ENCODE data around the gene ECSCR.
A peak's percentile ranks its signal among the peaks of the same experiment; 100 is the strongest.

Gene ECSCR

DNA sequence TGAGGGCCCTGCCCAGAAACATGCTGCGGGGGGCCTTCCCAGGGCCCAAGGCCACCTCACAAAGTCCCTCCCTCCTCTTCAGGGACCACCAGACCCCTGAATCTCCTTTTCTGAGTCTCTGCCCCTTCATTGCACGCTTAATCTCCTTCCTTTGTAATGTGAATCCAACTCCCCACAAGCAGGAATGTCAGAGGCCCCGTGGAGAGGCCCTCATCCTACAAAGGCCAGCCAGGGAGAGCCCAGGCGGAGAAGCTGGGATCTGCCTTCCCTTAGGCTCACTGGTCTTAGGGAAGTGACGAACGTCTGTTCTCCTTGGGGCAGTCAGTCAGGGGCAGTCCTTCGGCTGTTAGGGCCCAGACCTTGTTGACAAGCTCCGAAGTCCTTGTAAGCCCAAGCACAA is 10.6 kb upstream of the ECSCR start:
- 35 to 45% methylated on average over 6 to 8 of the region's 8 CpGs for WGBS, 2 experiments (ENCODE audit: insufficient coverage in 2 of 2)
- H3K36me3 ChIP-seq (ENCODE audit: control insufficient read depth, insufficient read depth, low read length) = no peaks in the 10 kb centered on the region
- H3K27ac ChIP-seq (ENCODE audit: low read depth, low read length, severe bottlenecking) = peak overlapping the region; percentile 64
- H3K9me3 ChIP-seq (ENCODE audit: control insufficient read depth, low read length) = no peaks in the 10 kb centered on the region
- no peak overlapping the region for H3K4me3 ChIP-seq (ENCODE audit: extremely low read depth, insufficient read depth, low read length, poor library complexity, severe bottlenecking)
- H3K4me1 ChIP-seq (ENCODE audit: control insufficient read depth, insufficient read depth, low read length, poor library complexity, severe bottlenecking) = peaks cover 8% of the 10 kb centered on the region

GRCh38 chr5:139472386-139473030 is 10.0 kb upstream of the ECSCR start:
- Histone ChIP-seq H3K9me3 (ENCODE audit: control insufficient read depth, low read length) (no peaks in the 10 kb centered on the region), H3K36me3 (ENCODE audit: control insufficient read depth, insufficient read depth, low read length) (no peaks in the 10 kb centered on the region), H3K4me3 (ENCODE audit: extremely low read depth, insufficient read depth, low read length, poor library complexity, severe bottlenecking) (no peak overlapping the region), H3K27ac (ENCODE audit: low read depth, low read length, severe bottlenecking) (no peak overlapping the region), H3K4me1 (ENCODE audit: control insufficient read depth, insufficient read depth, low read length, poor library complexity, severe bottlenecking) (peaks cover 8% of the 10 kb centered on the region)
- 72 to 80% methylated on average over 10 to 11 of the region's 15 CpGs for WGBS, 2 experiments (ENCODE audit: insufficient coverage in 2 of 2)

DNA sequence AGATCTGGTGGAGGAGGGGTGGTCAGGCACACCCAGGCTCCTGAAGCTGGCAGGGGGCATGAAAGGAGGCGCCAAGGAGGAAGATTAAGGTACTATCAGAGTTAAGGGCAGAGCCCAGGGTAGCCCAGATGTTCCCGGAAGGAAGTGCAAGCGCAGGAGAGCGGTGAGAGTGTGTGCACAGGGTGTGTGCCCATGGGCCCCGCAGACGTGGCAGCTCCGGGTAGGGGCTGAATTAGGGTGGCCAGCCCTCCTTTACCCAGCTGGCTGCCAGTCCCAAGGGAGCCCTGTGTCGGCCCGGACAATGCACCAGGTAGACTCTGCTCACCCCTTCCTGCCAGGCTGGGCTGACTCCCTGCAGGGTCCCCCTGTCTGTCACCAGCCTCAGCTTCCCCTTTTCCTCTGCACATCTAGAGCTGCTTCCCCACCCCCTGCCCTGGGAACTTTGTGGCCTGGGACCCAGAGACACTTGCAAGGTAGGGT is 8.3 kb upstream of the ECSCR start, which contains the start of gene SMIM33:
Gene SMIM33, plus strand, starts transcription at position 184 of the 480 bp plus-strand sequence. Its CDS starts 118 bp downstream, at position 302.
- H3K9me3 ChIP-seq (ENCODE audit: control insufficient read depth, low read length) = no peaks in the 10 kb centered on the region
- no peak within 1 kb of the TSS for H3K4me3 ChIP-seq (ENCODE audit: extremely low read depth, insufficient read depth, low read length, poor library complexity, severe bottlenecking)
- WGBS, 2 experiments (ENCODE audit: insufficient coverage in 2 of 2) = 87 to 93% methylated on average over 9 of the region's 9 CpGs
- no peak within 1 kb of the TSS for H3K27ac ChIP-seq (ENCODE audit: low read depth, low read length, severe bottlenecking)
- no peaks in the 10 kb centered on the region for H3K36me3 ChIP-seq (ENCODE audit: control insufficient read depth, insufficient read depth, low read length)
- H3K4me1 ChIP-seq (ENCODE audit: control insufficient read depth, insufficient read depth, low read length, poor library complexity, severe bottlenecking) = peaks cover 8% of the 10 kb centered on the region

GRCh38 chr5:139468421-139468931 is 5.9 kb upstream of the ECSCR start:
- Histone ChIP-seq H3K9me3 (ENCODE audit: control insufficient read depth, low read length) (no peaks in the 10 kb centered on the region), H3K36me3 (ENCODE audit: control insufficient read depth, insufficient read depth, low read length) (no peaks in the 10 kb centered on the region), H3K4me3 (ENCODE audit: extremely low read depth, insufficient read depth, low read length, poor library complexity, severe bottlenecking) (no peak overlapping the region), H3K4me1 (ENCODE audit: control insufficient read depth, insufficient read depth, low read length, poor library complexity, severe bottlenecking) (peaks cover 5% of the 10 kb centered on the region), H3K27ac (ENCODE audit: low read depth, low read length, severe bottlenecking) (no peak overlapping the region)
- WGBS, 2 experiments (ENCODE audit: insufficient coverage in 2 of 2) = 88 to 92% methylated on average over 3 to 5 of the region's 8 CpGs

GRCh38 chr5:139461698-139462097 is 845 bp downstream of the ECSCR start:
- no peaks in the 10 kb centered on the region for H3K9me3 ChIP-seq (ENCODE audit: control insufficient read depth, low read length)
- WGBS, 2 experiments (ENCODE audit: insufficient coverage in 2 of 2) = 66 to 79% methylated on average over 2 to 3 of the region's 5 CpGs
- H3K4me1 ChIP-seq (ENCODE audit: control insufficient read depth, insufficient read depth, low read length, poor library complexity, severe bottlenecking) = peaks cover 34% of the 10 kb centered on the region
- H3K36me3 ChIP-seq (ENCODE audit: control insufficient read depth, insufficient read depth, low read length) = no peaks in the 10 kb centered on the region
- peak overlapping the region; percentile 51 for H3K27ac ChIP-seq (ENCODE audit: low read depth, low read length, severe bottlenecking)
- no peak overlapping the region for H3K4me3 ChIP-seq (ENCODE audit: extremely low read depth, insufficient read depth, low read length, poor library complexity, severe bottlenecking)

- H3K4me1 ChIP-seq (ENCODE audit: control insufficient read depth, insufficient read depth, low read length, poor library complexity, severe bottlenecking) = peaks cover 34% of the 10 kb centered on the region
- H3K27ac ChIP-seq (ENCODE audit: low read depth, low read length, severe bottlenecking) = no peak overlapping the region
- H3K9me3 ChIP-seq (ENCODE audit: control insufficient read depth, low read length) = no peaks in the 10 kb centered on the region
- H3K36me3 ChIP-seq (ENCODE audit: control insufficient read depth, insufficient read depth, low read length) = no peaks in the 10 kb centered on the region
- WGBS, 2 experiments (ENCODE audit: insufficient coverage in 2 of 2) = 82 to 89% methylated on average over 4 to 6 of the region's 7 CpGs
- no peak overlapping the region for H3K4me3 ChIP-seq (ENCODE audit: extremely low read depth, insufficient read depth, low read length, poor library complexity, severe bottlenecking)
These were observed 1.4 kb downstream of the ECSCR start for GRCh38 chr5:139461176-139461575.

- WGBS, 2 experiments (ENCODE audit: insufficient coverage in 2 of 2) = 100% methylated on average over 1 of the region's 1 CpG; no CpG with 5 or more reads in 1 of the 2 experiments
- Histone ChIP-seq H3K36me3 (ENCODE audit: control insufficient read depth, insufficient read depth, low read length) (no peaks in the 10 kb centered on the region), H3K27ac (ENCODE audit: low read depth, low read length, severe bottlenecking) (no peak overlapping the region), H3K9me3 (ENCODE audit: control insufficient read depth, low read length) (no peaks in the 10 kb centered on the region), H3K4me1 (ENCODE audit: control insufficient read depth, insufficient read depth, low read length, poor library complexity, severe bottlenecking) (peaks cover 34% of the 10 kb centered on the region), H3K4me3 (ENCODE audit: extremely low read depth, insufficient read depth, low read length, poor library complexity, severe bottlenecking) (no peak overlapping the region)
These were observed 2.1 kb downstream of the ECSCR start for GRCh38 chr5:139460455-139460854.

DNA sequence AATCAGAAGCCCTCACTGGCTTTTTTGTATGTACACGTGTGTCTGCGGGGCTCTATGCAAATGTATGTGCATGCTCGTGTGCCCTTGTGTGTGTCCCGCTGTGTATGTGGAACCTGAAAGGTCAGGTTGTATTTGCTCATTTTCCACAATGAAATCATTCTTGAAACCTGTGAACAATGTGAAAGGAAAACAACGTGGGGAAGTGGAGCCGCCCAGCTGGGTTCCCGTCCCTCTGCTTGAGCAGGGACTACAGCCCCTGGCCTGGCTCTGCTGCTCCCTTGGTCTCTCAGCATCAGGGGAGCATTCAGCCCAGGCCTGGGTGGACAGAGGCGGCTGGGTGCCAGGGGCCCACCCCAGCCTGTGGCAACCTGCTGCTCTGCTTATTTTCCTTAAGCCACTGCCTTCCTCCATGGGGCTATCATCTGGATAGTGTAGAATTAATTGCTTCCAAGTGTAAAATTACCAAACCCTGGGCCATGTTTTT is 3.0 kb downstream of the ECSCR start:
- Histone ChIP-seq H3K9me3 (ENCODE audit: control insufficient read depth, low read length) (no peaks in the 10 kb centered on the region), H3K27ac (ENCODE audit: low read depth, low read length, severe bottlenecking) (peak overlapping the region; percentile 29), H3K4me3 (ENCODE audit: extremely low read depth, insufficient read depth, low read length, poor library complexity, severe bottlenecking) (no peak overlapping the region), H3K4me1 (ENCODE audit: control insufficient read depth, insufficient read depth, low read length, poor library complexity, severe bottlenecking) (peaks cover 34% of the 10 kb centered on the region), H3K36me3 (ENCODE audit: control insufficient read depth, insufficient read depth, low read length) (no peaks in the 10 kb centered on the region)
- 80 to 84% methylated on average over 7 to 8 of the region's 8 CpGs for WGBS, 2 experiments (ENCODE audit: insufficient coverage in 2 of 2)

DNA sequence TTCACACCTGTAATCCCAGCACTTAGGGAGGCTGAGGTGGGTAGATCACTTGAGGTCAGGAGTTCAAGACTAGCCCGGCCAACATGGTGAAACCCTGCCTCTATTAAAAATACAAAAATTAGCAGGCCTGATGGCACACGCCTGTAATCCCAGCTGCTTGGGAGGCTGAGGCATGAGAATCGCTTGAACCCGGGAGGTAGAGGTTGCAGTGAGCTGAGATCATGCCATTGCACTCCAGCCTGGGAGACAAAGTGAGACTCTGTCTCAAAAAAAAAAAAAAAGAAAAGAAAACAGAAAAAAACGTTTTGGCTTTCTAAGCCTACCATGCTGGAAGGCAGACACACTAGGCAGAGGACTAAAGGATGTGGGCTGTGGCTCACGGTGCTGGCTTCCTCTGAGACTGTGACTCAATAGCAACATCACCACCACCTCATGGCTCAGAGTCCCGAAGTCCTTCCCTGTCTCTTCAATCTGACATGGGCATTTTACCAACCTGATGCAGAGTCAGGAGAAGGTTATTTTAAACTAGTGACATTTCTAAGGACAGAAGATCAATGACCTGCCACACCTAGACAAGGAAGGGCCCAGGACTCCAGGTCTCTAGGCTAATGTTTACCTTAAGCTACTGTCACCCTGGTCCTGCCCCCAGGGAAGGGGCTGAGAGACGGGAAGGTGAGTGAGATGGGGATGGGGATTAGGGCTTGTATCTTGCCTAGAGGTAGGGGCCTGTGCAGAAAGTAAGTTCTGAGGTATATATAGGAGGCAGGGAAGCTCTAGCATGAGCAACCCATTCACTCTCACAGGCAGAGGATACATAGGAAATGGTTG is 3.7 kb downstream of the ECSCR start:
- Histone ChIP-seq H3K9me3 (ENCODE audit: control insufficient read depth, low read length) (no peaks in the 10 kb centered on the region), H3K4me1 (ENCODE audit: control insufficient read depth, insufficient read depth, low read length, poor library complexity, severe bottlenecking) (peaks cover 34% of the 10 kb centered on the region), H3K4me3 (ENCODE audit: extremely low read depth, insufficient read depth, low read length, poor library complexity, severe bottlenecking) (no peak overlapping the region), H3K36me3 (ENCODE audit: control insufficient read depth, insufficient read depth, low read length) (no peaks in the 10 kb centered on the region), H3K27ac (ENCODE audit: low read depth, low read length, severe bottlenecking) (no peak overlapping the region)
- 84 to 100% methylated on average over 3 to 6 of the region's 8 CpGs for WGBS, 2 experiments (ENCODE audit: insufficient coverage in 2 of 2)

DNA sequence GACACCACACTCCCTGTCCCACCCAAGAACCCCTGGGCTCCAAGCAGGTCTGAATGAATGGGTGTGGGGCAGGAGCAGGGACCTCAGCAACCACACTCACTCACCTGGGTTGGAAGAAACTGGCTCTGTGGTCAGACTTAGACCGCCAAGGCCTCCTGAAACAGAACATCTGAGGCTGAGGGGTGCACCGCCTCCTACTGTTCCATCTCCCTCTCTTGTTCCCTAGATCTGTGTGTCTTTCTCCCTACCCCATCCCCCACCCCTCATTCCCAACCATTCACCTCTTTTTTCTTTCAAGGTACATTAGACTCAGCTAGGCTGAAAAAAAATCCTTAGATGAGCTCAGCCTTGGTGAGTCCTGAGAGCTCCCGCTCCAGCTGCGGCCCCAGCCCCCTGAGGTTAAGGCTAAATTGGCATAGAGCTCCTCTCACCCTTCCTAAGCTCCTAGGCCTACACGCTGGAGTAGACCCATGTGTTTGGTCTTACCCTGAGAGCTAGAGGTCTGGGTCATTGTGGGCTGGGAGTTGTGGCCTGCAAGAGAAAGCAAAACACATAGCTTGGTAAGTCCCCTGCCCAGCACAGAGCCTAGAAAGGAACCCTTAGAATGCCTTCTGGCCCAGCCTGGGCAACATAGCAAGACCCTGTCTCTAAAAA is 4.8 kb downstream of the ECSCR start:
- Histone ChIP-seq H3K4me1 (ENCODE audit: control insufficient read depth, insufficient read depth, low read length, poor library complexity, severe bottlenecking) (peaks cover 31% of the 10 kb centered on the region), H3K27ac (ENCODE audit: low read depth, low read length, severe bottlenecking) (no peak overlapping the region), H3K36me3 (ENCODE audit: control insufficient read depth, insufficient read depth, low read length) (no peaks in the 10 kb centered on the region), H3K9me3 (ENCODE audit: control insufficient read depth, low read length) (no peaks in the 10 kb centered on the region), H3K4me3 (ENCODE audit: extremely low read depth, insufficient read depth, low read length, poor library complexity, severe bottlenecking) (no peak overlapping the region)
- WGBS, 2 experiments (ENCODE audit: insufficient coverage in 2 of 2) = 90 to 97% methylated on average over 2 to 5 of the region's 5 CpGs

Data from mesodermal cell (in vitro differentiated cells).